Measurements from ENCODE around the gene TBXAS1. TPM values are rescaled to one million over a fixed set of nuclear protein-coding genes. Genes with fewer than 3 reads are reported as not detected.
"Not testable (repeated sequence)": the region's sequence is repeated elsewhere in the genome, so short reads cannot be mapped to it uniquely, and the experiment has no call there.

The TBXAS1 gene
- total RNA-seq, 2 experiments from 2014 or later: 0.83 to 1.1 TPM

DNA sequence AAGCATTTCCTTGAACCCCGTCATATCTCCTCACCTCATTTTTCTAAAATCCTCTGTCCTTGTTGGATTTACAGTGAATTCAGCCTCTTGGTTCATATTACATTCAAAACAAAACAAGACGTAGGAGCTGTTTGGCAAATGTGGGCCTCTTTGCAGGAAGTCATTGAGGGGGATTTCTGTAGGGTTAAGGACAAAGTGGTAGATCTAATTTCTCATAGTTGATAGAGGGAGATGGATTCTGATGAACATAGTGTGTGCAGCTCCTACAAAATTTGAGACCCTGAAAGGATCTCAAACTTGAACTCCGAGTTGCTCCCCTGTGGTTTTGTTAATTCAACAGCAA is 682 bp downstream of the TBXAS1 start:
- H3K36me3 Mint-ChIP-seq (ENCODE audit: low read depth): peaks cover 2% of the 10 kb centered on the region
- peaks cover 7% of the 10 kb centered on the region for H3K9me3 Mint-ChIP-seq
- peak overlapping the region; percentile 50 for H3K4me3 Mint-ChIP-seq
- peak overlapping the region; percentile 77 for H3K27ac Mint-ChIP-seq
- intact Hi-C loops (cut with micrococcal nuclease): loop anchor here (1.0 to 10.0 kb wide), 4 partner anchors 55 to 325 kb away; no protein-coding TSS in a partner anchor
- H3K4me1 Mint-ChIP-seq (ENCODE audit: low read depth): peaks cover 24% of the 10 kb centered on the region
- H3K27me3 Mint-ChIP-seq (ENCODE audit: low read depth): peaks cover 4% of the 10 kb centered on the region
- DNase-seq: peak; percentile 44
- CTCF ChIA-PET: interaction anchor here (1.5 to 3.4 kb wide), 2 partner anchors 183 to 228 kb away, joined by 4 to 16 read pairs; no protein-coding TSS in a partner anchor

- intact Hi-C loops (cut with micrococcal nuclease): no loop called here
- CTCF ChIA-PET: interaction anchor here (0.6 to 3.4 kb wide), 5 partner anchors 85 to 228 kb away, joined by 3 to 16 read pairs (median 4); no protein-coding TSS in a partner anchor
- Mint-ChIP-seq H3K36me3 (ENCODE audit: low read depth) (peaks cover 2% of the 10 kb centered on the region), H3K27ac (no peak overlapping the region), H3K27me3 (ENCODE audit: low read depth) (peaks cover 4% of the 10 kb centered on the region), H3K4me3 (no peak overlapping the region), H3K9me3 (peaks cover 7% of the 10 kb centered on the region), H3K4me1 (ENCODE audit: low read depth) (peaks cover 24% of the 10 kb centered on the region)
- no peak for DNase-seq
Observed at GRCh38 chr7:139830292-139830691, 1.2 kb downstream of the TBXAS1 start.

GRCh38 chr7:139830782-139831501 is 1.9 kb downstream of the TBXAS1 start:
- Mint-ChIP-seq H3K4me3 (no peak overlapping the region), H3K27me3 (ENCODE audit: low read depth) (peaks cover 4% of the 10 kb centered on the region), H3K4me1 (ENCODE audit: low read depth) (peaks cover 24% of the 10 kb centered on the region), H3K9me3 (peaks cover 7% of the 10 kb centered on the region), H3K36me3 (ENCODE audit: low read depth) (peaks cover 2% of the 10 kb centered on the region), H3K27ac (no peak overlapping the region)
- CTCF ChIA-PET: interaction anchor here (0.6 to 3.4 kb wide), 5 partner anchors 85 to 229 kb away, joined by 3 to 16 read pairs (median 4); no protein-coding TSS in a partner anchor
- intact Hi-C loops (cut with micrococcal nuclease): no loop called here
- DNase-seq: no peak

DNA sequence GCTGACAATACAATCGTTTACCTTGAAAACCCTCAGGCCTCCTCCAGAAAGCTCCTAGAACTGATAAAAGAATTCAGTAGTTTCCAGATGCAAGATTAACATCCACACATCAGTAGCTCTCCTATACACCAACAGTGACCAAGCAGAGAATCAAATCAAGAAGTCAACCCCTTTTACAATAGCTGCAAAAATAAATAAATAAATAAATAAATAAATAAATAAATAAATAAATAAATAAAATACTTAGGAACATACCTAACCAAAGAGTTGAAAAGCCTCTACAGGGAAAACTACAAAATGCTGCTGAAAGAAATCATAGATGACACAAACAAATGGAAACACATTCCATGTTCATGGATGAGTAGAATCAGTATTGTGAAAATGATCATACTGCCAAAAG is 6.8 kb downstream of the TBXAS1 start:
- H3K9me3 Mint-ChIP-seq: peaks cover 11% of the 10 kb centered on the region
- intact Hi-C loops (cut with micrococcal nuclease); CTCF ChIA-PET; H3K27me3 Mint-ChIP-seq (ENCODE audit: low read depth); DNase-seq; H3K4me1 Mint-ChIP-seq (ENCODE audit: low read depth); H3K4me3 Mint-ChIP-seq; H3K27ac Mint-ChIP-seq; H3K36me3 Mint-ChIP-seq (ENCODE audit: low read depth): not testable (repeated sequence)

DNA sequence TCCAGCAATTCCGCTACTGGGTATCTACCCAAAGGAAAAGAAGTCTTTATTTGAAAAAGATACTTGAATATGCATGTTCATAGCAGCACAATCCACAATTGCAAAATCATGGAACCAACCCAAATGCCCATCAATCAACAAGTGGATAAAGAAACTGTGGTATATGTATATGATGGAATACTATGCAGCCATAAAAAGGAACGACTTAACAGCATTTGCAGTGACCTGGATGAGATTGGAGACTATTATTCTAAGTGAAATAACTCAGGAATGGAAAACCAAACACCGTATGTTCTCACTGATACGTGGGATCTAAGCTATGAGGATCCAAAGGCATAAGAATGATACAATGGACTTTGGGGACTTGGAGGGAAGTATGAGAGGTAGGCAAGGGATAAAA is 8.2 kb downstream of the TBXAS1 start:
- H3K9me3 Mint-ChIP-seq: peaks cover 11% of the 10 kb centered on the region
- DNase-seq; H3K4me3 Mint-ChIP-seq; H3K27ac Mint-ChIP-seq; H3K27me3 Mint-ChIP-seq (ENCODE audit: low read depth); H3K36me3 Mint-ChIP-seq (ENCODE audit: low read depth); H3K4me1 Mint-ChIP-seq (ENCODE audit: low read depth); CTCF ChIA-PET; intact Hi-C loops (cut with micrococcal nuclease): not testable (repeated sequence)

- peaks cover 8% of the 10 kb centered on the region for H3K9me3 Mint-ChIP-seq
- peaks cover 4% of the 10 kb centered on the region for H3K4me1 Mint-ChIP-seq (ENCODE audit: low read depth)
- intact Hi-C loops (cut with micrococcal nuclease): no loop called here
- H3K27ac Mint-ChIP-seq: no peak overlapping the region
- no peaks in the 10 kb centered on the region for H3K27me3 Mint-ChIP-seq (ENCODE audit: low read depth)
- DNase-seq: no peak
- CTCF ChIA-PET: no interaction called here
- no peaks in the 10 kb centered on the region for H3K36me3 Mint-ChIP-seq (ENCODE audit: low read depth)
- no peak overlapping the region for H3K4me3 Mint-ChIP-seq
Observed at GRCh38 chr7:139838276-139838675, 9.2 kb downstream of the TBXAS1 start.

DNA sequence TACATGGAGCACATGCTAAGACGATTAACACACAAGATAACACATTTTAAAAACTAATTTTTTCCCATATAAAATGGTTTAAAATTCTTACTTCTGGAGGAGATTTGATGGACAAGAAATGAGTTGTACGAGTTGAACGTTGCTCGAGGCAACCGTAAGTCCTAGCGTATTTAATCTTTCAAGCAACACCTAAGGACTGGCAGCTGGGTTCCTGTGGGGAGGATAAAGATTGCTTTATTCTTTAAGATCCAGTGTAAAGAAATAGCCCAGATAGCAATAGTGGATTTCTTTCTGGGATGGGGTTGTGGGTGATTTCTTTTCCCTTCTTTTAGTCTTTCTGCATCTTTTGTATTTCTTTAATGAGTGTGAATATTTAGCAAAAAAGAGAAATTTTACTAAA is 9.8 kb downstream of the TBXAS1 start:
- intact Hi-C loops (cut with micrococcal nuclease): no loop called here
- Mint-ChIP-seq H3K27ac (no peak overlapping the region), H3K36me3 (ENCODE audit: low read depth) (no peaks in the 10 kb centered on the region), H3K4me1 (ENCODE audit: low read depth) (peaks cover 4% of the 10 kb centered on the region), H3K9me3 (peaks cover 8% of the 10 kb centered on the region), H3K27me3 (ENCODE audit: low read depth) (no peaks in the 10 kb centered on the region), H3K4me3 (no peak overlapping the region)
- CTCF ChIA-PET: interaction anchor here (0.6 kb wide), 1 partner anchor 23 kb away, joined by 4 read pairs; no protein-coding TSS in a partner anchor
- DNase-seq: no peak

DNA sequence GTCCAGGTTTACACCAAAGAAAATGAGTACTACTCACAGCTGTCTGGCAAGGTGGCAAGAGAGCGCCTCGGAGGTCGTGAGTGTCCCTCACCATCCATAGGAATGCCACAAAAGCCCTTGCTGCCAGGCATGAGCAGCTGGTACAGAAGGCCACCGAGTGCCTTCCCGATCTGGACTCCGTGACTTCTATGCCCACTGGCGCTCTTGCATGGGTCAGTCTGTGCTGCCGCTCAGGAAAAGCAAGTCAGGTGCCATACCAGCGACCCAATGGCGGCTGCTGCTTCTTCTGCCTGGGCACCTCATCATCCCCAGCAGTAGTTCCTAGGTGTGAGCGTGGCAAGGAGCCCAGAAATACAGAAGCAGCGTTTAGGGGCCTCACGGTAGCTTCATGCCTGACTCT is 11.7 kb downstream of the TBXAS1 start:
- no peaks in the 10 kb centered on the region for H3K27me3 Mint-ChIP-seq (ENCODE audit: low read depth)
- peaks cover 4% of the 10 kb centered on the region for H3K9me3 Mint-ChIP-seq
- no peak overlapping the region for H3K27ac Mint-ChIP-seq
- intact Hi-C loops (cut with micrococcal nuclease): no loop called here
- no peak for DNase-seq
- H3K4me1 Mint-ChIP-seq (ENCODE audit: low read depth): peaks cover 4% of the 10 kb centered on the region
- H3K4me3 Mint-ChIP-seq: no peak overlapping the region
- H3K36me3 Mint-ChIP-seq (ENCODE audit: low read depth): no peaks in the 10 kb centered on the region
- CTCF ChIA-PET: interaction anchor here (0.8 kb wide), 1 partner anchor 100 kb away, joined by 3 read pairs; no protein-coding TSS in a partner anchor

GRCh38 chr7:139842401-139843210 is 13.5 kb downstream of the TBXAS1 start:
- H3K4me3 Mint-ChIP-seq: no peak overlapping the region
- no peaks in the 10 kb centered on the region for H3K36me3 Mint-ChIP-seq (ENCODE audit: low read depth)
- CTCF ChIA-PET: no interaction called here
- no peak for DNase-seq
- no peaks in the 10 kb centered on the region for H3K9me3 Mint-ChIP-seq
- intact Hi-C loops (cut with micrococcal nuclease): no loop called here
- H3K27me3 Mint-ChIP-seq (ENCODE audit: low read depth): no peaks in the 10 kb centered on the region
- no peak overlapping the region for H3K27ac Mint-ChIP-seq
- H3K4me1 Mint-ChIP-seq (ENCODE audit: low read depth): peaks cover 4% of the 10 kb centered on the region

- H3K27ac Mint-ChIP-seq; H3K36me3 Mint-ChIP-seq (ENCODE audit: low read depth); H3K4me1 Mint-ChIP-seq (ENCODE audit: low read depth); intact Hi-C loops (cut with micrococcal nuclease); DNase-seq; H3K9me3 Mint-ChIP-seq; H3K27me3 Mint-ChIP-seq (ENCODE audit: low read depth); H3K4me3 Mint-ChIP-seq: not testable (repeated sequence)
- CTCF ChIA-PET: interaction anchor here (0.6 kb wide), 1 partner anchor 278 kb away, joined by 3 read pairs; no protein-coding TSS in a partner anchor
Observed at GRCh38 chr7:139843211-139843537, 14.1 kb downstream of the TBXAS1 start.

DNA sequence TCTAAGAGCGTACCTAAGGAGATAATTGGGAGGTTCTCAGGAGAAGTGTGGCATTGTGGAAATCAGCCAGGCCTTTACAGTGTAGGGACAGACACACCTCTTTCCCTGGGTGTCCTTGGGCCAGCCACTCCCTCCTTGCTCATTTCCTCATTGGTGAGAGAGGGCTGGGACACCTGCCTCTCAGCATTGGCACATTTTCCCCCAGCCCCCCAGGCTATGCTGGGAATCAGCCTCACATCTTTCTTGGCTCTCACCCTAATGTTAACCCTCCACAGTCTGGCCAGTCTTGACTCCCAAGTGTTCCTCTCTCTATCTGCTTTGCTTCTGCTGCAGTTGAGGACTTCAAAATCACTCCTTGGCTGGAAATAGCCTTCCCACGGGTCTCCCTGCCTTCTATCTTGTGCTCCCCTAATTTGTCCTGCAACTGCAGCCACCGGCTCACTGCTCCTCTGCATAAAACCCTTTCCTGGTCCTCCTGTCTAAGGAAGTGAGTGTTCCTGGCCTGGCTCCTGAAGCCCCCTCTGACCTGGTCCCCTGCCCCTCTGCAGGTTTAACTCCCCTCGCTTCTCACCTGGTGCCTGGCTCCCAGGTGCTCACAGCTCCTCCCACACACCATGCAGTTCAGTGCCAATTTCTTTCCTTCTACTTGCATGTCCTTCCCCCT is 15.8 kb downstream of the TBXAS1 start:
- H3K36me3 Mint-ChIP-seq (ENCODE audit: low read depth): no peaks in the 10 kb centered on the region
- peaks cover 2% of the 10 kb centered on the region for H3K9me3 Mint-ChIP-seq
- no peak overlapping the region for H3K27ac Mint-ChIP-seq
- peaks cover 4% of the 10 kb centered on the region for H3K4me1 Mint-ChIP-seq (ENCODE audit: low read depth)
- H3K27me3 Mint-ChIP-seq (ENCODE audit: low read depth): no peaks in the 10 kb centered on the region
- no peak for DNase-seq
- CTCF ChIA-PET: interaction anchor here (0.6 kb wide), 1 partner anchor 65 kb away, joined by 3 read pairs; no protein-coding TSS in a partner anchor
- intact Hi-C loops (cut with micrococcal nuclease): no loop called here
- H3K4me3 Mint-ChIP-seq: no peak overlapping the region

DNA sequence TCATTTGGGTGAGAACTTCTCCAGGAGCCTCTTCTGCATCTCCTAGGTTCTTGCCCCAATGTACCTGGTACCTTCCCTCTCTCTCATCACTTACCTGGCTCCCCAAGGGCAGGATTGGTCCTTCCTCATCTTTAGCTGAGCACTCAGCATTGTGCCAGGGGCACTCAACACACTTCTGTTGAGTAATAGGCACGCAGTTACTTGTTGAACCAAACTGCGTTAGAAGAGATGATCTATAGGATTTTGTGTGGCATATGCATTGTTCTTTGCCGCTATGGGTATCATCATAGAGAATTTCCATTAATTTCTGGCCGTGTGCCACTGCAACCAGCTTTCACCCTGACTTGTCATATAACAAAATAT is 16.4 kb downstream of the TBXAS1 start:
- H3K36me3 Mint-ChIP-seq (ENCODE audit: low read depth): no peaks in the 10 kb centered on the region
- H3K9me3 Mint-ChIP-seq: peaks cover 2% of the 10 kb centered on the region
- CTCF ChIA-PET: interaction anchor here (0.6 kb wide), 1 partner anchor 66 kb away, joined by 3 read pairs; no protein-coding TSS in a partner anchor
- no peak overlapping the region for H3K27ac Mint-ChIP-seq
- no peaks in the 10 kb centered on the region for H3K27me3 Mint-ChIP-seq (ENCODE audit: low read depth)
- H3K4me3 Mint-ChIP-seq: no peak overlapping the region
- peaks cover 4% of the 10 kb centered on the region for H3K4me1 Mint-ChIP-seq (ENCODE audit: low read depth)
- intact Hi-C loops (cut with micrococcal nuclease): no loop called here
- no peak for DNase-seq
